Left ventricle myocardium inferior (tissue), 1 donor: ENCODE results near the gene EDA. TPM values are rescaled to one million over a fixed set of nuclear protein-coding genes. Genes with fewer than 3 reads are reported as not detected.
"Not testable (repeated sequence)": the region's sequence is repeated elsewhere in the genome, so short reads cannot be mapped to it uniquely, and the experiment has no call there.

ENCODE experiments used
- DNase-seq: peaks from one replicate; pipeline ENCODE4 v3.0.0-alpha.2; 2020
- H3K27ac ChIP-seq: fragments of 200-600 bp; replicated peaks from 2 replicates; pipeline ENCODE4 v1.8.0; 2021
- H3K27me3 ChIP-seq: fragments of 200-600 bp; 2 replicates; pipeline ENCODE4 v1.8.0; 2021; ENCODE audit warnings: low read depth
- H3K36me3 ChIP-seq: fragments of 200-600 bp; 2 replicates; pipeline ENCODE4 v1.8.0; 2021
- H3K4me1 ChIP-seq: fragments of 200-600 bp; 2 replicates; pipeline ENCODE4 v1.8.0; 2021
- H3K4me3 ChIP-seq: fragments of 200-600 bp; 2 replicates; pipeline ENCODE4 v1.8.0; 2021; ENCODE audit warnings: mild to moderate bottlenecking, moderate library complexity
- H3K9me3 ChIP-seq: fragments of 200-600 bp; replicated peaks from 2 replicates; pipeline ENCODE4 v1.8.0; 2021
- intact Hi-C: fragments of 100-400 bp; cut with micrococcal nuclease; formaldehyde crosslinking; loops from one replicate; pipeline ENCODE4 v1.11.0; 2022
- total RNA-seq: library from RNA; stranded (reverse); fragmentation: NEBNext Ultra II Directional; extraction: Animal tissue kit (Norgen Biotek cat#: 25700); gene quantifications from one replicate; pipeline ENCODE4 v1.2.1, GENCODE V29; 2021
- TF ChIP-seq, protein P1 (sequence below): fragments of 200-600 bp; IDR thresholded peaks from 2 replicates; pipeline ENCODE4 v1.8.0; 2021; ENCODE audit warnings: antibody characterized with exemption, mild to moderate bottlenecking, borderline replicate concordance
- donor health status: DM: no; HTN: yes; CAD: no; lungs with severe emphysema.

Gene EDA
- total RNA-seq, 1 donor from 2014 or later = 7.3 TPM

DNA sequence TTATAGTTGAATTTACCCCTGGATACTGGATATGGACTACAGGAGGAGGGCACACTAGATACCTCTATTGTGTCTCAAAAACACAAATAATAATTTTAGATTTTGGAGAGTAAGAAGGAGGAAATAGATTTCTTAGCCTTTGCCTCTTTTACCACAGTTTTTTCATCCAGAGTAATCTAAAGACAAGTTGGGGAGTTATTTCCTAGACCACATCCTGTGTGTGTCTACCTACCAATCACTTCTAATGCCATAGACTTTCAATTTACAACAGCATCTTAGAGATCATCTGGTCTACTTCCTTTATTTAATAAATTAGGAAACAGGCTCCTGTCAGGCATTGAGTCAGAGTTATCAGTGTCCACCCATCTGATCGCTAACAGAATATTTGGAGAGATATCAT, 191.5 kb downstream of the EDA start:
- Histone ChIP-seq H3K27me3 (no peaks in the 10 kb centered on the region), H3K36me3 (no peaks in the 10 kb centered on the region), H3K27ac (no peak overlapping the region), H3K4me3 (no peak overlapping the region), H3K9me3 (no peaks in the 10 kb centered on the region), H3K4me1 (no peaks in the 10 kb centered on the region)
- no peak for DNase-seq
- TF ChIP-seq, protein P1, sequence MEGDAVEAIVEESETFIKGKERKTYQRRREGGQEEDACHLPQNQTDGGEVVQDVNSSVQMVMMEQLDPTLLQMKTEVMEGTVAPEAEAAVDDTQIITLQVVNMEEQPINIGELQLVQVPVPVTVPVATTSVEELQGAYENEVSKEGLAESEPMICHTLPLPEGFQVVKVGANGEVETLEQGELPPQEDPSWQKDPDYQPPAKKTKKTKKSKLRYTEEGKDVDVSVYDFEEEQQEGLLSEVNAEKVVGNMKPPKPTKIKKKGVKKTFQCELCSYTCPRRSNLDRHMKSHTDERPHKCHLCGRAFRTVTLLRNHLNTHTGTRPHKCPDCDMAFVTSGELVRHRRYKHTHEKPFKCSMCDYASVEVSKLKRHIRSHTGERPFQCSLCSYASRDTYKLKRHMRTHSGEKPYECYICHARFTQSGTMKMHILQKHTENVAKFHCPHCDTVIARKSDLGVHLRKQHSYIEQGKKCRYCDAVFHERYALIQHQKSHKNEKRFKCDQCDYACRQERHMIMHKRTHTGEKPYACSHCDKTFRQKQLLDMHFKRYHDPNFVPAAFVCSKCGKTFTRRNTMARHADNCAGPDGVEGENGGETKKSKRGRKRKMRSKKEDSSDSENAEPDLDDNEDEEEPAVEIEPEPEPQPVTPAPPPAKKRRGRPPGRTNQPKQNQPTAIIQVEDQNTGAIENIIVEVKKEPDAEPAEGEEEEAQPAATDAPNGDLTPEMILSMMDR = no peak
- intact Hi-C loops = no loop called here

DNA sequence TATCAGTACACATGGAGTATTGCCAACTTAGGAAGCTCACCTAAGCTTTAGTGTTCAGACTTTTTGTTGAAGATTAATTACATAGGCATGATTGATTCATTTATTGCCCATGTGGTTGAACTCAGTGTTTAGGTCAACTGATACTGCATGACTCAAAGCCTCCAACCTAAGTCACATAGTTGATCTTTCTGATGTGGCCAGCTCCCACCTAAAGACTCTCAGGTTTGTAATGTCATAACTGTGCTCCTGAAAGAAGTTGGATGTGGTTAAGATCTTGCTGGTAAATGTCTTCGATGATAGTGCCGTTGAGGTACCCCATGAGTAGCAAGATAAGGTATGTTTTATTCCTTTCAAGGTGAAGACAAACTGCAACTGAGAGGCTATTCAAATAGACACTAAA, 192.5 kb downstream of the EDA start:
- intact Hi-C loops = no loop called here
- Histone ChIP-seq H3K27me3 (no peaks in the 10 kb centered on the region), H3K4me3 (no peak overlapping the region), H3K9me3 (no peaks in the 10 kb centered on the region), H3K27ac (no peak overlapping the region), H3K36me3 (no peaks in the 10 kb centered on the region), H3K4me1 (no peaks in the 10 kb centered on the region)
- DNase-seq = no peak
- TF ChIP-seq, protein P1 = no peak

DNA sequence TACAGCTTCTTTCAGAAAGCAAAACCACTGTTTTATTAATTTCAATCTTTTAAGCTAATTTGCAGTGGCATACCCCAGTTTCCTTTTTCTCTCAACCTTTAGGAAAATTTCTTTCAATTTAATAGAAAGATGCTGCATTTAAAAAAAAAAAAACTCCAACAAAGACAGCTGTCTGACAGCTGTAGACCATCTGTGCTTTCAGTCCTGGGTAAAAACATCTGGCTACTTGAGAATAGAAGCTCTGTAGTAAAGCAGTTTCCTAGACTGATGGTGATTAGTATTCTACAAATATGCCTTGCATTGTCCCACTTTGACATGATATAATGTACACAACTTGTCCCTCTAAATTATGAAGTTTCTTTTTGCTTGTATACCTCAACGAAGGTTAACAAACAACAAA, 197.8 kb downstream of the EDA start:
- intact Hi-C loops = no loop called here
- Histone ChIP-seq H3K27ac (no peak overlapping the region), H3K4me1 (no peaks in the 10 kb centered on the region), H3K36me3 (no peaks in the 10 kb centered on the region), H3K9me3 (no peaks in the 10 kb centered on the region), H3K27me3 (no peaks in the 10 kb centered on the region), H3K4me3 (no peak overlapping the region)
- TF ChIP-seq, protein P1 = no peak
- DNase-seq = no peak

DNA sequence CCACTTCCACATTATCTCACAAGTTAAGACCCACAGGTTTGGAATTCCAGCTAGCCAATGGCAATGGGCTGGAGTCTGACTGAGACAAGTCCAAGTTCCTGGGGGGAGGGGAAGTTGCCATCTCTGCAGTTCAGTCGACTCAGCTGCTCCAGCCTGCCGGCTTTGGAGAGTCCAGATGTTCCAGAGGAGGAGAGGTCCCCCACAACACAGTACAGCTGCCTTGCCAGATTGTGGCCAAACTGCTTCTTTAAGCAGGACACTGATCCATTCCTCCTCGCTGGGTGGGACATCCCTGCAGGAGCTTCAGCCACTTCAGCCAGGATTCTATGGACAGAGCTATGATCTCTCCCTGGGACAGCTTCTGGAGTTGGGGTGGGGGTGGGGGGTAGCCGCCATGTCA, 199.2 kb downstream of the EDA start:
- Histone ChIP-seq H3K27me3 (no peaks in the 10 kb centered on the region), H3K36me3 (no peaks in the 10 kb centered on the region), H3K4me1 (no peaks in the 10 kb centered on the region), H3K27ac (no peak overlapping the region), H3K9me3 (no peaks in the 10 kb centered on the region), H3K4me3 (no peak overlapping the region)
- TF ChIP-seq, protein P1 = no peak
- intact Hi-C loops = no loop called here
- DNase-seq = no peak

DNA sequence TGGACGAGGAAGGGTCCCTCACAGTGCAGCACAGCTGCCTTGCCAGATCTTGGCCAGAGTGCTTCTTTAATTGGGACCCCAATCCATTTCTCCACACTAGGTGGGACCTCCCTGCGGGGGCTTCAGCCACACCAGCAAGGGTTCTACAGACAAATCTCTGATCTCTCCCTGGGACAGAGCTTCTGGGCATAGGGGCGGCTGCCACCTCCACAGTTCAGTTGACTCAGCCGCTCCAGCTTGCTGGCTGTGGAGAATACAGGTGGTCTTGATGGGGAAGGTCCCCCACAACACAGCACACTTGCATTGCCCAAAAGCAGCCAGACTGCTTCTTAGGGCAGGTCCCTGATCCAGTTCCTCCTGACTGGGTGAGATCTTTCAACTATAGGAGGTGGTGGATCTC, 199.6 kb downstream of the EDA start:
- TF ChIP-seq, protein P1 = no peak
- Histone ChIP-seq H3K4me3 (no peak overlapping the region), H3K36me3 (no peaks in the 10 kb centered on the region), H3K27ac (no peak overlapping the region), H3K4me1 (no peaks in the 10 kb centered on the region), H3K9me3 (no peaks in the 10 kb centered on the region), H3K27me3 (no peaks in the 10 kb centered on the region)
- intact Hi-C loops = no loop called here
- DNase-seq = no peak

DNA sequence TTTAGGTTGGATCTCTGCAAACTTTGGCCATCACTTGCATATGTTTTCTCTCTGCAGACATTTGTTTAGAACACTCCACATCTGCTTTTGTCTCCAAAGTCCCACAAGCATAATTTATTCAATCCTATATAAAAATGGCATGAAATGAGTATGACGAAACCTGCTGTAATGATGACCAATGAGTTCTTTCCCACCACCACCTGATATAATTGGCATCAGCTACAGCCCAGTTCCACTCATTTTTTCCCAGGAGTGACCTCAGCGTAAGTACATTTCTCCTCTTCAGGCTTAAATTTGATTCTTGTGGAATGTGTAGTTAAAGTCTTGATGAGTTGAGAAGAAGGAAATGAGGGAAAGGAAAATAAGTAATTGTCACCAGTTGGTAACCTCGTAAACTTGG, 228.7 kb downstream of the EDA start:
- no peak for DNase-seq
- intact Hi-C loops = no loop called here

DNA sequence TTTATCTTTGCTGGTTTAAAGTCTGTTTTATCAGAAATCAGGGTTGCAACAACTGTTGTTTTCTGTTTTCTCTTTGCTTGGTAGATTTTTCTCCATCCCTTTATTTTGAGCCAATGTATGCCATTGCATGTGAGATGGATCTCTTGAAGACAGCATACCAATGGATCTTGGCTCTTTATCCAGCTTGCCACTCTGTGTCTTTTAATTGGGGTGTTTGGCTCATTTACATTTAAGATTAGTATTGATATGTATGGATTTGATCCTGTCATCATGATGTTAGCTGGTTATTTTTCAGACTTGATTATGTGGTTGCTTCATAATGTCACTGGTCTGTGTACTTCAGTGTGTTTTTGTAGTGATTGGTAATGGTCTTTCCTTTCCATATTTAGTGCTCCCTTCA, 244.1 kb downstream of the EDA start:
- intact Hi-C loops = not testable (repeated sequence)

More for the DNA sequence above, 228.7 kb downstream of the EDA start:
- Histone ChIP-seq H3K9me3 (no peaks in the 10 kb centered on the region), H3K4me1 (no peaks in the 10 kb centered on the region), H3K27me3 (no peaks in the 10 kb centered on the region), H3K36me3 (no peaks in the 10 kb centered on the region), H3K4me3 (no peak overlapping the region), H3K27ac (no peak overlapping the region)
- TF ChIP-seq, protein P1 = no peak

More for the DNA sequence above, 244.1 kb downstream of the EDA start:
- H3K36me3 ChIP-seq, DNase-seq, H3K4me1 ChIP-seq, H3K27ac ChIP-seq, H3K4me3 ChIP-seq, H3K27me3 ChIP-seq: not testable (repeated sequence)
- peaks cover 37% of the 10 kb centered on the region for H3K9me3 ChIP-seq
